ENCODE results near the gene CST3. TPM values are rescaled to one million over a fixed set of nuclear protein-coding genes. Genes with fewer than 3 reads are reported as not detected.
"Not testable (repeated sequence)": the region's sequence is repeated elsewhere in the genome, so short reads cannot be mapped to it uniquely, and the experiment has no call there.

The CST3 gene
- polyA plus RNA-seq, 1 experiment: 458 TPM

DNA sequence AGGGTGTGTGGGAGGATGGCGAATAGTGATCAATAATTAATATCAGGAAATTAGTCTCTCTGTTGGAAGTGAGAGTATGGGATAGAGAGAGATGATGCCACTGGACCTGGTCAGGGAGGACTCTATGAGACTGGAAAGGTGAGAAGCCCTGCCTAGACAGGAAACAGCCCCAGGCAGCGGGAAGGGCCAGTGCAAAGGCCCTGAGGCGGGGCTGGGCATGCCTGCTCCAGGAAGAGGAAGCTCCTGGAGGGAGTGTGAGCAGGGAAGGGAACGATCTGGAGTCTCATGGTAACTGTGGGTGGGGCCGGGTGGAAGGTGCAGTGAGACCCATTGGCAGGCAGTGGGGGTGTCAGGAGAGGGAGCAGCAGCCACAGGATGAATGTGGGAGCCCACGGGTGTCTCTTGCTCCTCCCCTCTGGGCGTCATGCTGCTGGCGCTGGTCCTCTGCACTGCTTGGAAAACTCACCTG is 1.8 kb upstream of the CST3 start:
- H3K36me3 ChIP-seq (ENCODE audit: control insufficient read depth, insufficient read depth, low read length): no peaks in the 10 kb centered on the region
- no peak for TF ChIP-seq CTCF (IDR thresholded peaks at IDR 0.05; ENCODE audit: insufficient read depth, low read depth, low read length)
- H3K4me3 ChIP-seq (ENCODE audit: low read depth, low read length): no peak overlapping the region
- ChIA-PET POLR2A (no interaction called here), CTCF (no interaction called here)
- no peak for DNase-seq (ENCODE audit: low read depth)
- H3K27me3 ChIP-seq (ENCODE audit: control insufficient read depth, insufficient read depth, low read length): no peaks in the 10 kb centered on the region

DNA sequence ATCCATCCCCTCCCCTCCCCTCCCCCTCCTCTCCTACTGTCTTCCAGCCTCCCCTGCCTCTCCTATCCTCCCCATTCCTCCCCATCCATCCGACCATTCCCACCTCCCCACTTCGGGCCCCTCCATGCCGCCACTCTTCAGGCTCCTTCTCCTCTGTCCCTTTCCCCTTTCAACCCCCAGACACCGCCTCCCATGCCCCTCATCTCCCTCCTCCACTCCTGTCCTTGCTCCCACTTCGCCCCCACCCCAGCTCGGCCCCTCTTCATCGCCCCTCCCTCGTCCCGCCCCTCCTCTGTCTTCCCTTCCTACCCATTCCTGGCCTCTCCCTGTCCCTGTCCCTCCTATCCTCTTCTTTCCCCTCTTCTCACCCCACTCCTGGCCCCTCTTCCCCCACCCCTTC is 554 bp upstream of the CST3 start:
- Histone ChIP-seq H3K27me3 (ENCODE audit: control insufficient read depth, insufficient read depth, low read length) (no peaks in the 10 kb centered on the region), H3K36me3 (ENCODE audit: control insufficient read depth, insufficient read depth, low read length) (peaks cover 4% of the 10 kb centered on the region; the same call in 1 of the 2 replicates), H3K4me3 (ENCODE audit: low read depth, low read length) (no peak overlapping the region; the same call in 1 of the 2 replicates)
- no peak for TF ChIP-seq CTCF (IDR thresholded peaks at IDR 0.05; ENCODE audit: insufficient read depth, low read depth, low read length)
- ChIA-PET POLR2A (no interaction called here), CTCF (interaction anchor here (1.0 kb wide), 1 partner anchor 30 kb away, joined by 4 read pairs; no protein-coding TSS in a partner anchor)
- DNase-seq (ENCODE audit: low read depth): no peak

GRCh38 chr20:23636908-23637281 is 860 bp downstream of the CST3 start:
- Histone ChIP-seq H3K4me3 (ENCODE audit: low read depth, low read length) (peak overlapping the region; percentile 77), H3K36me3 (ENCODE audit: control insufficient read depth, insufficient read depth, low read length) (peaks cover 8% of the 10 kb centered on the region), H3K27me3 (ENCODE audit: control insufficient read depth, insufficient read depth, low read length) (no peaks in the 10 kb centered on the region)
- CTCF ChIA-PET: interaction anchor here (0.5 to 1.0 kb wide), 3 partner anchors 14 to 364 kb away, joined by 3 read pairs; no protein-coding TSS in a partner anchor
- TF ChIP-seq CTCF (IDR thresholded peaks at IDR 0.05; ENCODE audit: insufficient read depth, low read depth, low read length): no peak
- POLR2A ChIA-PET: interaction anchor here (0.6 kb wide), 1 partner anchor 275 kb away, joined by 3 read pairs; no protein-coding TSS in a partner anchor
- DNase-seq (ENCODE audit: low read depth): no peak

- ChIA-PET CTCF (interaction anchor here (0.6 to 1.0 kb wide), 3 partner anchors 9 to 28 kb away, joined by 3 read pairs; no protein-coding TSS in a partner anchor), POLR2A (no interaction called here)
- Histone ChIP-seq H3K27me3 (ENCODE audit: control insufficient read depth, insufficient read depth, low read length) (no peaks in the 10 kb centered on the region), H3K36me3 (ENCODE audit: control insufficient read depth, insufficient read depth, low read length) (peaks cover 8% of the 10 kb centered on the region), H3K4me3 (ENCODE audit: low read depth, low read length) (peak overlapping the region; percentile 77)
- DNase-seq (ENCODE audit: low read depth): no peak
- TF ChIP-seq CTCF (IDR thresholded peaks at IDR 0.05; ENCODE audit: insufficient read depth, low read depth, low read length): no peak
These were observed 1.4 kb downstream of the CST3 start for GRCh38 chr20:23636182-23636907.

DNA sequence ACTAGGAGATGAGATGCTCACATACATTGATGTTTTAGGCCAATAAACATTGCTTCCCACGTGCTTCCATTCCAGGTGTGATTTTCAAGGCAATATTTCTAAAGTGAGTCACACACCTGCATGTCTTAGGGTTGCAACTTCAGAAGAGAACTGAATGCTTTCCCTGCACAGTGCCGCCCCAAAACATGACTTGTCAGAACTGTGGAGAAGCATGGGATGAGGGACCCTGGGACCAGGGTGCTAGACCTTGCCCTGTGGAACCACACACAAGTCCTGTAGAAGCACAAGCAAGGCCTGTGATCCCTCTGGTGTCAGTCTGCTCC is 2.0 kb downstream of the CST3 start:
- POLR2A ChIA-PET; H3K36me3 ChIP-seq (ENCODE audit: control insufficient read depth, insufficient read depth, low read length); H3K4me3 ChIP-seq (ENCODE audit: low read depth, low read length); CTCF ChIA-PET; DNase-seq (ENCODE audit: low read depth); H3K27me3 ChIP-seq (ENCODE audit: control insufficient read depth, insufficient read depth, low read length): not testable (repeated sequence)
